SK-N-SH (cell line): Measurements from ENCODE around the gene CLTCL1. TPM values are rescaled to one million over a fixed set of nuclear protein-coding genes. Genes with fewer than 3 reads are reported as not detected.

ENCODE experiments used
- CTCF ChIA-PET: fragments of 300-600, 350-600 bp; formaldehyde crosslinking; extraction: SDS; loops from one replicate; lab custom pipeline; 2021; lab: Yijun Ruan, JAX
- POLR2A ChIA-PET: fragments of 350-600 bp; sonication (Branson Sonifier 250); formaldehyde crosslinking; extraction: SDS; loops from one replicate; lab custom pipeline; 2020; ENCODE audit warnings: antibody characterized with exemption, inconsistent platforms; lab: Yijun Ruan, JAX
- DNase-seq: peaks from one replicate; pipeline ENCODE4 v3.0.0; 2012
- H2AFZ ChIP-seq: fragments of 200-600 bp; sonication (generic); 2 replicates; pipeline ENCODE4 v1.8.1; 2016; ENCODE audit warnings: antibody characterized with exemption, mild to moderate bottlenecking, low read depth
- H3F3A ChIP-seq: fragments of 200-600 bp; sonication (generic); replicated peaks from 2 replicates; pipeline ENCODE3; 2016; ENCODE audit warnings: antibody characterized with exemption, mild to moderate bottlenecking; ENCODE audit not compliant: insufficient read depth
- H3K27ac ChIP-seq, 2 experiments: fragments of 200-500 bp in 1 of 2; fragments of 200-600 bp in 1 of 2; sonication (Bioruptor generic) in 1 of 2; sonication (generic), shearing (Covaris generic) in 1 of 2; 2 replicates each; pipeline versions ENCODE4 v1.5.1 to v1.6.1; 2014 to 2016; ENCODE audit warnings: low read depth in 2 of 2, inconsistent platforms in 1 of 2, low read length in 1 of 2, mild to moderate bottlenecking in 1 of 2, mixed read lengths in 1 of 2
- H3K27me3 ChIP-seq: fragments of 200-600 bp; sonication (generic), shearing (Covaris generic); 2 replicates; pipeline ENCODE4 v1.6.1; 2016; ENCODE audit warnings: mixed run types; ENCODE audit not compliant: insufficient read depth
- H3K36me3 ChIP-seq, 2 experiments: fragments of 200-500 bp in 1 of 2; fragments of 200-600 bp in 1 of 2; sonication (Bioruptor generic) in 1 of 2; sonication (generic) in 1 of 2; replicated peaks in 1 of 2; 2 replicates each; pipeline versions ENCODE3 to v1.5.1; 2014 to 2016; ENCODE audit warnings: low read length in 1 of 2, mild to moderate bottlenecking in 1 of 2; ENCODE audit not compliant: insufficient read depth in 2 of 2, control insufficient read depth in 1 of 2
- H3K4me1 ChIP-seq, 2 experiments: fragments of 200-500 bp in 1 of 2; fragments of 200-600 bp in 1 of 2; sonication (Bioruptor generic) in 1 of 2; sonication (generic), shearing (Covaris generic) in 1 of 2; 2 replicates each; pipeline versions ENCODE4 v1.5.1 to v1.6.1; 2014 to 2016; ENCODE audit warnings: low read depth in 1 of 2, low read length in 1 of 2, mixed run types in 1 of 2; ENCODE audit not compliant: insufficient read depth in 2 of 2, control insufficient read depth in 1 of 2
- H3K4me2 ChIP-seq: fragments of 200-600 bp; sonication (generic), shearing (Covaris generic); 2 replicates; pipeline ENCODE4 v1.6.1; 2017; ENCODE audit warnings: mixed run types
- H3K4me3 ChIP-seq, 2 experiments: fragments of 200-500 bp in 1 of 2; fragments of 200-600 bp in 1 of 2; sonication (Bioruptor generic) in 1 of 2; sonication (generic), shearing (Covaris generic) in 1 of 2; 2 replicates each; pipeline versions ENCODE4 v1.5.1 to v1.8.1; 2014 to 2016; ENCODE audit warnings: low read depth in 2 of 2, inconsistent platforms in 1 of 2, low read length in 1 of 2, mild to moderate bottlenecking in 1 of 2, mixed read lengths in 1 of 2, moderate library complexity in 1 of 2
- H3K79me2 ChIP-seq: fragments of 200-600 bp; sonication (generic); 2 replicates; pipeline ENCODE4 v1.8.1; 2017; ENCODE audit warnings: mild to moderate bottlenecking; ENCODE audit not compliant: insufficient read depth
- H3K9ac ChIP-seq: fragments of 200-600 bp; sonication (generic); 2 replicates; pipeline ENCODE4 v1.6.1; 2017; ENCODE audit warnings: mixed run types
- H3K9me2 ChIP-seq: fragments of 200-600 bp; sonication (generic); 2 replicates; pipeline ENCODE4 v1.6.1; 2017; ENCODE audit warnings: mixed run types
- H3K9me3 ChIP-seq: fragments of 200-600 bp; sonication (generic); 2 replicates; pipeline ENCODE4 v1.6.1; 2017; ENCODE audit warnings: mixed run types, mild to moderate bottlenecking, moderate library complexity
- H4K20me1 ChIP-seq: fragments of 200-600 bp; sonication (generic); 2 replicates; pipeline ENCODE4 v1.6.1; 2017; ENCODE audit warnings: mild to moderate bottlenecking, mixed run types; ENCODE audit not compliant: insufficient read depth
- CHD2 ChIP-seq: fragments of 150-350 bp; IDR thresholded peaks from 2 replicates; pipeline ENCODE4 v1.6.1; 2018; ENCODE audit warnings: low read length; ENCODE audit not compliant: partially characterized antibody
- EP300 ChIP-seq, 2 experiments: IDR thresholded peaks; 2 replicates each; pipeline versions ENCODE4 v1.4.0 to v1.6.1; 2012; ENCODE audit warnings: borderline replicate concordance in 1 of 2, low read depth in 1 of 2, low read length in 1 of 2
- EZH2phosphoT487 ChIP-seq: fragments of 200-600 bp; sonication (generic); IDR thresholded peaks from 2 replicates; pipeline ENCODE4 v1.6.1; 2017; ENCODE audit warnings: low read depth, mixed run types, mild to moderate bottlenecking, antibody characterized with exemption, moderate library complexity, borderline replicate concordance
- GATA2 ChIP-seq: sonication (generic); formaldehyde crosslinking; IDR thresholded peaks from 2 replicates; pipeline ENCODE4 v1.5.0; 2020; ENCODE audit warnings: mild to moderate bottlenecking, missing genetic modification reagents
- MEF2A ChIP-seq: IDR thresholded peaks from 2 replicates; pipeline ENCODE4 v1.4.0; 2012; ENCODE audit warnings: low read depth, borderline replicate concordance
- MXI1 ChIP-seq: IDR thresholded peaks from 2 replicates; pipeline ENCODE4 v1.6.1; 2012; ENCODE audit warnings: mild to moderate bottlenecking, low read depth, low read length, improper control_type of control experiment
- NFIC ChIP-seq: IDR thresholded peaks from 2 replicates; pipeline ENCODE4 v1.4.0; 2012; ENCODE audit warnings: borderline replicate concordance
- NRF1 ChIP-seq: IDR thresholded peaks from 2 replicates; pipeline ENCODE4 v1.6.1; 2012; ENCODE audit warnings: low read depth, mild to moderate bottlenecking, low read length
- RCOR1 ChIP-seq: fragments of 150-350 bp; IDR thresholded peaks from 2 replicates; pipeline ENCODE4 v1.6.1; 2017; ENCODE audit warnings: antibody characterized with exemption, low read length
- REST ChIP-seq: IDR thresholded peaks from 2 replicates; pipeline ENCODE4 v1.6.1; 2012; ENCODE audit warnings: mild to moderate bottlenecking, low read depth, low read length, moderate library complexity
- SIN3A ChIP-seq: IDR thresholded peaks from 2 replicates; pipeline ENCODE4 v1.6.1; 2012; ENCODE audit warnings: low read depth, mild to moderate bottlenecking, low read length, moderate library complexity, borderline replicate concordance
- SMC3 ChIP-seq: IDR thresholded peaks from 2 replicates; pipeline ENCODE4 v1.6.1; 2012; ENCODE audit warnings: low read depth, low read length, improper control_type of control experiment
- TAF1 ChIP-seq: IDR thresholded peaks from 2 replicates; pipeline ENCODE4 v1.6.1; 2012; ENCODE audit warnings: low read depth, mild to moderate bottlenecking, low read length, moderate library complexity, borderline replicate concordance
- TEAD4 ChIP-seq: IDR thresholded peaks from 2 replicates; pipeline ENCODE4 v1.4.0; 2012; ENCODE audit warnings: mild to moderate bottlenecking, borderline replicate concordance; ENCODE audit not compliant: insufficient read depth
- USF1 ChIP-seq: IDR thresholded peaks from 2 replicates; pipeline ENCODE4 v1.4.0; 2012; ENCODE audit warnings: low read depth, borderline replicate concordance
- WGBS: methylation state at CpG from one replicate; pipeline ENCODE4 v1.1.6; 2017; ENCODE audit warnings: low lambda C conversion rate; 5-methylcytosine and 5-hydroxymethylcytosine counted together
- polyA plus RNA-seq, 3 experiments: library from polyadenylated mRNA; depleted of rRNA; stranded (reverse); fragments of >200 nt; gene quantifications; 2 replicates each; pipeline ENCODE4 v1.2.3, GENCODE V29; 2012

Gene CLTCL1
- polyA plus RNA-seq, 1 of the 3 experiments (the other 2 are of a cell fraction) = 6.7 TPM

GRCh38 chr22:19208287-19208847 lies 83.2 kb downstream of the CLTCL1 start:
- CTCF ChIA-PET = interaction anchor here (0.7 to 5.2 kb wide), 7 partner anchors 10 to 91 kb away, joined by 3 to 23 read pairs (median 5); partner anchors contain the start of genes ESS2 and SLC25A1
- TF ChIP-seq GATA2 (CRISPR knock-in tag) (peak; percentile 50), NRF1 (no peak)

GRCh38 chr22:19207884-19208283 lies 83.6 kb downstream of the CLTCL1 start:
- no peaks in the 10 kb centered on the region for H3K79me2 ChIP-seq
- CTCF ChIA-PET = interaction anchor here (1.0 to 5.2 kb wide), 6 partner anchors 11 to 92 kb away, joined by 3 to 23 read pairs (median 6); partner anchors contain the start of genes ESS2 and SLC25A1
- H3K27me3 ChIP-seq = no peaks in the 10 kb centered on the region
- no peak overlapping the region for H3K4me2 ChIP-seq
- 67% methylated on average over 5 of the region's 5 CpGs for WGBS
- peaks cover 0 to 45% of the 10 kb centered on the region in 2 experiments; a peak in 2 of 4 replicates for H3K4me1 ChIP-seq
- no peak overlapping the region for H2AFZ ChIP-seq
- H3K9me2 ChIP-seq = no peaks in the 10 kb centered on the region
- H3F3A ChIP-seq = peaks cover 3% of the 10 kb centered on the region
- no peak for DNase-seq
- no peak overlapping the region for H3K4me3 ChIP-seq
- H3K9ac ChIP-seq = no peak overlapping the region
- peaks cover 8 to 18% of the 10 kb centered on the region in 2 experiments for H3K36me3 ChIP-seq
- no peaks in the 10 kb centered on the region for H4K20me1 ChIP-seq
- TF ChIP-seq EZH2phosphoT487 (no peak), USF1 (no peak), NFIC (no peak), TAF1 (no peak), MEF2A (no peak), GATA2 (CRISPR knock-in tag) (no peak), SIN3A (no peak), TEAD4 (no peak), MXI1 (no peak), EP300 (IDR thresholded peaks at IDR 0.05; ENCODE audit: borderline replicate concordance in 1 of 2, low read depth in 1 of 2, low read length in 1 of 2) (no peak), REST (no peak), SMC3 (no peak), RCOR1 (no peak), CHD2 (no peak)
- H3K27ac ChIP-seq = peak overlapping the region in 1 of 2 experiments; percentile 98; a peak in 2 of 4 replicates
- no peaks in the 10 kb centered on the region for H3K9me3 ChIP-seq
- POLR2A ChIA-PET = interaction anchor here (1.4 kb wide), 1 partner anchor 28 kb away, joined by 6 read pairs; the partner anchor contains the start of gene SLC25A1

More at GRCh38 chr22:19208287-19208847, 83.2 kb downstream of the CLTCL1 start:
- no peak overlapping the region for H2AFZ ChIP-seq
- H3K27me3 ChIP-seq = no peaks in the 10 kb centered on the region
- peak overlapping the region in 1 of 2 experiments; percentile 98; a peak in 2 of 4 replicates for H3K27ac ChIP-seq
- no peak overlapping the region for H3K9ac ChIP-seq
- no peak overlapping the region for H3K4me3 ChIP-seq
- WGBS = 73% methylated on average over 4 of the region's 4 CpGs
- DNase-seq = peak; percentile 60
- no peaks in the 10 kb centered on the region for H3K79me2 ChIP-seq
- POLR2A ChIA-PET = interaction anchor here (1.4 kb wide), 1 partner anchor 29 kb away, joined by 6 read pairs; the partner anchor contains the start of gene SLC25A1
- no peaks in the 10 kb centered on the region for H3K9me2 ChIP-seq
- H3K36me3 ChIP-seq = peaks cover 8 to 18% of the 10 kb centered on the region in 2 experiments
- H3K4me2 ChIP-seq = no peak overlapping the region
- H4K20me1 ChIP-seq = no peaks in the 10 kb centered on the region
- H3F3A ChIP-seq = peaks cover 8% of the 10 kb centered on the region
- H3K4me1 ChIP-seq = peaks cover 0 to 43% of the 10 kb centered on the region in 2 experiments; a peak in 2 of 4 replicates
- H3K9me3 ChIP-seq = no peaks in the 10 kb centered on the region
